Measurements from ENCODE around the gene RAB20. TPM values are rescaled to one million over a fixed set of nuclear protein-coding genes. Genes with fewer than 3 reads are reported as not detected.
A peak's percentile ranks its signal among the peaks of the same experiment; 100 is the strongest.
"Not testable (repeated sequence)": the region's sequence is repeated elsewhere in the genome, so short reads cannot be mapped to it uniquely, and the experiment has no call there.

The RAB20 gene
- total RNA-seq, 1 experiment from 2014 or later, result 147 TPM

GRCh38 chr13:110554946-110555345 is 6.6 kb downstream of the RAB20 start:
- no peak for DNase-seq (ENCODE audit: low spot score)

GRCh38 chr13:110554227-110554836 is 7.2 kb downstream of the RAB20 start:
- no peak for DNase-seq (ENCODE audit: low spot score)

GRCh38 chr13:110553417-110553816 is 8.1 kb downstream of the RAB20 start:
- DNase-seq (ENCODE audit: low spot score), result no peak

GRCh38 chr13:110552767-110553166 is 8.8 kb downstream of the RAB20 start:
- DNase-seq (ENCODE audit: low spot score), result no peak

DNA sequence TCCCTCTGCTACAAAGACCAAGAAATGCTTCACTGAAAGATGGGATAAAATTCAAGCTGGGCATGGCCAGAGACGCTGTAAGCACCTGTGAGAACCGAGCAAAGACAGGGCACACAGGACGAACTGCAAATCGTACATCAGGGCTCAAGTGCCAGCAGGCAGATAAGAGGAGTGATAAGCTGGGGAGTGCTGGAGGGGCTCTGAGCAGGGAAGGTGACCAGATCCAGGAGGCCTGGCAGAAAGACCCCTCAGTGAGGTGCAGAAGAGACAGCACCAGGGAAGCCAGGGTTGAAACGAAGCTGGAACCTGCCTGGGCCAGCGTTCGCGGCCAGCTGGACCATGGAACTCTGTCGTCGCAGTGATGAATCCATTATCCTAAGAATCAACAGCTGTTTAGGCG is 10.2 kb downstream of the RAB20 start:
- no peak for DNase-seq (ENCODE audit: low spot score)

DNA sequence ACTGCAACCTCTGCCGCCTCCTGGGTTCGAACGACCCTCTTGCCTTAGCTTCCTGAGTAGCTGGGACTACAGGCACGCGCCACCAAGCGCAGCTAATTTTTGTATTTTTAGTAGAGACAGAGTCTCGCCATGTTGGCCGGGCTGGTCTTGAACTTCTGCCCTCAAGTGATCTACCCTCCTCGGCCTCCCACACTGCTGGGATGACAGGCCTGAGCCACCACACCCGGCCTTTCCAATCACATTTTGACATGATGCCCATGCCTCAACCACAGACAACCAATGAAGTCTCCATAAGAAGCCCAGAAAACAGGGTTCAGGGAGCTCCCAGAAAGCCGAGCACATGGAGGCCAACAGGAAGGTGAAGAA is 11.7 kb downstream of the RAB20 start:
- no peak for DNase-seq (ENCODE audit: low spot score)

DNA sequence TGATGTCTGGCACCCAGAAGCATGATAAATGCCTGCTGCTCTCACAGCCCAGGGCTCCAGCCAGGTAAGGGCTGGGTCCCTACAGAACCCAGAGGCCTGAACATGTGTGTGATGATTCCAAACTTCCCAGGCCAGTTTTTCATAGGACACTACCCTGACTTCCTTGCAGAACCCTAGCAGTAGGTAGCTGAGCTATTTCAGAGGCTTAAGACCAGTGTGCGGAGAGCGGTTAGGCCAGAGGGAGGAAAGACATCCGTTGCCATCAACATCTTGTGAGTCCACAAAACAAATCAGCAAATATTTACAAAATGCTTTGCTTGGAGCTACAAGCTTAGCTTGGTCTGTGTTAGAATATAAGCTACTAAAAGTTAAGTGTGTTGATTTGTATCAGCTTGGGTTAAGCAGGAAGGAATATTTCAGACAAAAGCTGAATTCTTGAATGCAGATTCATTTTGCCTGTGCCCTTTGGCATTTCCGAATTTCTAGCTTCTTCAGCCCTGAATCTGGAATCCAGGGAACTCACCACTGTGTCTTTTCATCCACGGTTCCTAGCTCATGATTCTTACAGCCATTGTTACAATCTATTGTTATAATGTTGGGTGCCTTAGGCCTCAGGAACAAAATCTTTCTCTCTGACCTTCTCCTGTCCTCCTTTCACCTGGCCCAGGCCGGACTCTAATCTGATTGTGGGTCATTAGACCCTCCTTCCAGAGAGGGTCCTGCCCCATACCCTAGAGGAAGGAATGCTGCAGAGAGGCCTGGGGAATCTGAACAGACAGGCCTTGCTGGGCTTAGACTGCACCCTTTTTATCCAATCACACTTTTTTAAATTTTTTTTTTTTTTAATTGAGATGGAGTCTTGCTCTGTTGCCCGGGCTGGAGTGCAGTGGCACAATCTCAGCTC is 12.4 kb downstream of the RAB20 start:
- DNase-seq (ENCODE audit: low spot score), result no peak

GRCh38 chr13:110546926-110547325 is 14.6 kb downstream of the RAB20 start:
- peak; percentile 97 for DNase-seq (ENCODE audit: low spot score)

DNA sequence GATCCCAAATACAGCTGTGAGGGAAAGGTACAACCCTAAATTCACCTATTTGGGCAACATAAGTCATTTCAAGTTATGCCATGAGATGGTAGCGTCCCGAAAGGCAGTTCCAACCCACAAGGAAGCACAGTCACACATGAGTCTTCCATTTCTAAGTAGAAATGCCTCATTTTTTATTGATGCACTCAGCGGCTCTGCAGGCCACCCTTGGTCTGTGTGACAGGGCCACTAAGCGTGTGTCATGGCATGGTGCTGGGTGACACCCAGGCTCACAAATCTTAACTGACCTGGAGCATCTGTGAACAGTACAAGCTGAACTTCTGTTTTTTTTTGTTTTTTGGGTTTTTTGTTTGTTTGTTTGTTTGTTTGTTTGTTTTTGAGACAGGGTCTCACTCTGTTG is 15.1 kb downstream of the RAB20 start:
- DNase-seq (ENCODE audit: low spot score), result no peak

DNA sequence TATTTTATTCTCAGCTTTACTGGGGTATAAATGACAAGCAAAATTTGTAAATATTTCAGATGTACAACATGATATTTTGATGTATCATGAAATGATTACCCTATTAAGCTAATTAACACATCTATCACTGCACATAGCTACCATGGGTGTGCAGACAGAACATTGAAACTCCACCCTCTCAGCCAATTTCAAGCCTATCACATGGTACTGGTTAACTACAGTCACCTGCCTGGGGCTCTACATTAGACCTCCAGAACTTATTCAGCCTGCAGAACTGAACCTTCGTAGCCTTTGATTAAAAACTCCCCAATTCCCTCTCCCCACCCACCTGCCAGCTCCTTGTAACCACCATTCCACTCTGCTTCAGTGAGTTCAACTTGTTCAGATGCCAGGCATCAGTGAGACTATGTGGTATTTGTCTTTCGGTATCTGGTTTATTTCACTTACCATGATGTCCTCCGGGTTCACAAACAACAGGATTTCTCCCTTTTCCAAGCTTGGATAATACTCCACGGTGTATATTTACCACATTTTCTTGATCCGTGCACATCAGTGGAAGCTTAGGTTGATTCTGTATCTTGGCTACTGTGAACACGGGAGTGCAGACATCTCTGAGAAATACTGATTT is 19.2 kb downstream of the RAB20 start:
- DNase-seq (ENCODE audit: low spot score), result no peak

DNA sequence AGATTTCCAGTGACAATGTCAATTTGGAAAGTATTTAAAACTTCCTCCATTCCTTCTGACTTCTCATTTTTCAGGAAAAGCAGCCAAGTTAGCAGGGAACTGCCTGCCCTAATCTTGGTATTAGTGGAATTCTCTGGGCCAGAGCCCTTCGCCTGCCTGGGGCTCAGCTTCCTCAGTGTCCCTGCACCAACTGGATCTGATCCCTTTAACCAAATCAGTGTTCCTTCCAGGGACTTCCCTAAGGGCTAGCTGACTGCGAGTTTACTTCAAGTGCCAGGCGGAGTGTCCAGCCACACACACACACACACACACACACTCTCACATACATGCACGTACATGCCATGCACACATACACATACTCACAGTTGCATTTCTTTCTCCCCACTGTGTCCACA is 20.0 kb downstream of the RAB20 start:
- DNase-seq (ENCODE audit: low spot score), result no peak

- DNase-seq (ENCODE audit: low spot score), result no peak
These were observed 20.5 kb downstream of the RAB20 start for GRCh38 chr13:110540871-110541525.

GRCh38 chr13:110539894-110540293 is 21.6 kb downstream of the RAB20 start:
- DNase-seq (ENCODE audit: low spot score), result no peak

DNA sequence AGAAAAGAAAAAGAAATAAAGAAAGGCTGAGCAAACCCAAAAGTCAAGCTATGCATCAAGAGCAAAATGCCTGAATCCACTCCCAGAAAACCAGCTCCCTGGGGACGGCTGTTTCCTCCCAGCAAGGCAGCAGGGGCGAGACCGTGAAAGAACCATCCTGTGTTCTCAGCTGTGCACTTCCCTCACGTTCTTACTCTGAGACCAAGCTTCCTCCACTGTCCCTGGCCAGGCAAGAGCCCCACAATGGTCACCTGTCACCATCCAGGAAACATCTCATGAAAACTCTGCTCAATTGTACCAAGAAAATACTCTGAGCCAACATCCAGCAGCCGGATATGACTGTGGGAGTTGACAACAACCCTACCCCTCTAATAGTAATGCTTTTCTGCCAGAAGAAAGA is 22.9 kb downstream of the RAB20 start:
- DNase-seq (ENCODE audit: low spot score), result no peak

GRCh38 chr13:110536006-110536693 is 25.4 kb downstream of the RAB20 start:
- DNase-seq (ENCODE audit: low spot score), result no peak

DNA sequence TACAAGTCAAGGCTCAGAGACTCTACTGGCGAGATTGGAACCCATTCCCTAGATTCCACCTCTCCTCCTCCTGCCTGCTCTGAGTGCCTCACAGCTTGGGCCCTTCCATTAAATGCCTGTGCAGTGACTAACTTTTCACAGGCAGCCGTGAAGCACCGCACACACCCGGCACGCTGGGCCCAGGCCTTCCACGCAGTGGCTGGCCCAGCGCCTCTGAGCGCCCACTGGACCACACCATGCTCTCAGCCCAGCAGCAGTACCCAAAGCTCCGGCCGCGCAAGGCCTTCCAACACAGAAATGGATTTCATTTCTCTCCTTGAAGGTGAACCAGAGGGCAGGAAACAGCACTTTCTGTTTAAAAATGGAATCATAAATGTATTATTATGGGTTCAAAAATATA is 26.0 kb downstream of the RAB20 start:
- no peak for DNase-seq (ENCODE audit: low spot score)

DNA sequence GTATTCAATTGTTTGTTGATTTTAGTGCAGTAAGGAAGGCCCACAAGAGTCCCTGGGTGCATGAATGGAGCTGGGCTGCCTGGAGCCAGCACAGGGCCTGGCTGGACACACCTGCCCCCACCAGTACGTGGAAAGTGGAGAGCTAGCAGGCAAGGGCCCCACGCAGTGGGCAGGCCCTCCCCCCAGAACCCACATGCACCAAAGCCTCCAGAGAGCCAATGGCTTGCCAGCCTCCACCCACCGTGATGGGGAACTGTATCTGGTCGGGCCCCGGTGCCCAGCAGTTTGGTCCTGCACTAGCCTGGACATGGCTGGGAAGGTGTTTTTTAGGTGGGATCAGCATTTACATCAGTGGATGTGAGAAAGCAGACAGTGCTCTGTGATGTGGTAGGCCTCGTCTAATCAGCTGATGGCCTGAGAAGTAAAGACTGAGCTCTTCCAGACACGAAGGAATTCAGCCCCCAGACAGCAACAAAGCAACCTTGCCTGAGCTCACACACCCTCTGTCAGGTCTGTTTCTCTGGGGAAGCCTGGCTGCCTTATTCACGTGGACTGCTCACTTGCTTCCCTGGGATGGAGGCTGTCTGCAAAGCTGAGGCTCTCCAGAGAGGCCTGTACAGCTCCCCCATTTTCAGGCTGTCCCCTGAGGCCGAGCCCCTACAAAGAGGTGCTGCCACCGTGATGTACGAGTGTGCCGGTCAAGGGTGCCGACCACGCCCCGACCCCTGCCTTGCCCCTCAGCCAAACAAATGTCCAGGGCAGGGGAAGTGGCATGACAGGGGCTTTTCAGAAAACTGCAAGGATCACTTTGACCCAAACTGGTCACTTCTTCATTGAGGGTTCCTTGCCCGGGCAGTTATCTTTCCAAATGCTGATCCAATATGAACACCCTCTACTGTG is 27.5 kb downstream of the RAB20 start:
- no peak for DNase-seq (ENCODE audit: low spot score)

DNA sequence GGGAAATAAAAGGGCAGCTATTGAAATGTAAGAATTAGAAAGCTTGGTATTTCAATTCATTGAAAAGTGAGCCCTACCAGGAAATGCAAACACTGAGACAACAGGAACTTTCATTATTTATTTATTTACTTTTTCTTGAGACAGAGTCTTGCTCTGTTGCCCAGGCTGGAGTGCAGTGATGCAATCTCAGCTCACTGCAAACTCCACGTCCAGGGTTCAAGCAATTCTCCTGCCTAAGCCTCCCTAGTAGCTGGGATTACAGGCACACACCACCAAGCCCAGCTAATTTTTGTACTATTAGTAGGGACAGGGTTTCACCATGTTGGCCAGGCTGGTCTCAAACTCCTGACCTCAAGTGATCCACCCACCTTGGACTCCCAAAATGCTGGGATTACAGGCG is 29.3 kb downstream of the RAB20 start:
- DNase-seq (ENCODE audit: low spot score), result not testable (repeated sequence)

GRCh38 chr13:110531671-110532083 is 29.8 kb downstream of the RAB20 start:
- no peak for DNase-seq (ENCODE audit: low spot score)

GRCh38 chr13:110531100-110531499 is 30.4 kb downstream of the RAB20 start:
- DNase-seq (ENCODE audit: low spot score), result no peak
